T-helper 1 cell treated with Interleukin-12 subunit alpha and Interleukin-12 subunit beta and Interleukin-4 antibody, amounts not matched to agents 30 μg/mL and 1 μg/mL, for 36 hours (primary cell): ENCODE measurements around the gene MRPS35.

Experiments used
- H3K27ac Mint-ChIP-seq: one replicate; pipeline ENCODE4 v1.8.0; 2021; ENCODE audit warnings: mild to moderate bottlenecking, mixed read lengths
- H3K27me3 Mint-ChIP-seq: one replicate; pipeline ENCODE4 v1.8.0; 2021; ENCODE audit warnings: low read depth, mixed read lengths
- H3K36me3 Mint-ChIP-seq: one replicate; pipeline ENCODE4 v1.8.0; 2021; ENCODE audit warnings: low read depth, mixed read lengths
- H3K4me1 Mint-ChIP-seq: one replicate; pipeline ENCODE4 v1.8.0; 2021; ENCODE audit warnings: low read depth, mixed read lengths
- H3K4me3 Mint-ChIP-seq: one replicate; pipeline ENCODE4 v1.8.0; 2021; ENCODE audit warnings: mild to moderate bottlenecking, moderate library complexity, mixed read lengths
- H3K9me3 Mint-ChIP-seq: one replicate; pipeline ENCODE4 v1.8.0; 2021; ENCODE audit warnings: mixed read lengths

The MRPS35 gene

GRCh38 chr12:27695556-27696292 lies 14.9 kb upstream of the MRPS35 start:
- Mint-ChIP-seq H3K36me3 (peaks cover 5% of the 10 kb centered on the region), H3K27ac (no peak overlapping the region), H3K4me3 (no peak overlapping the region), H3K27me3 (no peaks in the 10 kb centered on the region), H3K9me3 (no peaks in the 10 kb centered on the region), H3K4me1 (no peaks in the 10 kb centered on the region)

DNA sequence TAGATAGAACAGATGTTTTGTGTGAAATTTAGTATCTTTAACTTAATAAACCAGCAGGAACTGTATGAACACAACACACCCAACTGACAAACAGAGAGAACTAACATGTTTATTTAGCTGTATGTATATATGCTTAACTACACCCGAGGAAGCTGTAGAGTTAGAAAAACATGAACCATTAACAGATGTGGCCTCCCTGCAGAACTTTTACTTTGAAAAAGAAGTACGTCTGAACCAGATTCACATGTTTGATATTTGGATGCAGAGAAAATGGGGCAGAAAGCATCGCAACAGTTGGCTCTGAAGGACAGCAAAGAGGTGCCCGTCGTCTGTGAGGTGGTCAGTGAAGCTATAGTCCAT lies 14.4 kb upstream of the MRPS35 start, which contains the start of gene REP15:
TSS of gene REP15 (plus strand) at position 155 of the 360 bp plus-strand sequence. CDS start at position 271, 116 bp downstream.
- Mint-ChIP-seq H3K27me3 (no peaks in the 10 kb centered on the region), H3K4me3 (no peak within 1 kb of the TSS), H3K4me1 (no peaks in the 10 kb centered on the region), H3K9me3 (no peaks in the 10 kb centered on the region), H3K36me3 (peaks cover 5% of the 10 kb centered on the region), H3K27ac (no peak within 1 kb of the TSS)

GRCh38 chr12:27696864-27697564 lies 13.6 kb upstream of the MRPS35 start:
- Mint-ChIP-seq H3K9me3 (no peaks in the 10 kb centered on the region), H3K36me3 (peaks cover 5% of the 10 kb centered on the region), H3K27me3 (no peaks in the 10 kb centered on the region), H3K27ac (no peak overlapping the region), H3K4me1 (no peaks in the 10 kb centered on the region), H3K4me3 (no peak overlapping the region)

DNA sequence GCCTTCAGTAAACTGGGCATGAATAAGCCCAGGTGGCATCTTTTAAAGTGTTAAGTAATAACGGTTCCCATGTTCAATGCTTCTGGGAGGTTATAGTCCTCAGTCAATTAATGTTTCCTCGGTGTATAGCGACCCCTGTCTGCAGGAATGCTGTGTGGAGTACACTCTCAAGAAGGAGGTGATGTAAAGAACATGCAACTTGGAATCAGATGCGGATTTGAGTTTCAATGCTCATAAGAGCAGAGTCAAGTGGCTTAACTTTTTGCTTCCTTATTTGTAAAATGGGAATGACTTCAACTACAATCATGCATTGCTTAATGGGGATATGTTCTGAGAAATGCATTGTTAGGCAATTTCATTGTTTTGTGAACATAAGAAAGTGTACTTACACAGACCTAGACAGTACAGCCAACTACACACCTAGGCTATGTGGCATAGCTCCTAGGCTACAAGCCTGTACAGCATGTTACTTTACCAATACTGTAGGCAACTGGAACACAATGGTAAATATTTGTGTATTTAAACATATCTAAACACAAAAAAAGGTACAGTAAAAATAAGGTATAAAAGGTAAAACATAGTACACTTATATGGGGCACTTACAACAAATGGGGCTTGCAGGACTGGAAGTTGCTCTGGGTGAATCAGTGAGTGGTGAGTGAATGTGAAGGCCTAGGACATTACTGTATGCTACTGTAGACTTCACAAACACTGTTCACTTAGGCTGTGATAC lies 6.7 kb upstream of the MRPS35 start:
- Mint-ChIP-seq H3K9me3 (no peaks in the 10 kb centered on the region), H3K4me1 (peaks cover 3% of the 10 kb centered on the region)

GRCh38 chr12:27705263-27705662 lies 5.4 kb upstream of the MRPS35 start:
- no peaks in the 10 kb centered on the region for H3K36me3 Mint-ChIP-seq
- no peaks in the 10 kb centered on the region for H3K9me3 Mint-ChIP-seq
- H3K27me3 Mint-ChIP-seq, result peaks cover 15% of the 10 kb centered on the region
- no peak overlapping the region for H3K27ac Mint-ChIP-seq
- H3K4me1 Mint-ChIP-seq, result peaks cover 4% of the 10 kb centered on the region
- H3K4me3 Mint-ChIP-seq, result no peak overlapping the region

More for the DNA sequence above, 6.7 kb upstream of the MRPS35 start:
- peaks cover 15% of the 10 kb centered on the region for H3K27me3 Mint-ChIP-seq
- H3K4me3 Mint-ChIP-seq, result no peak overlapping the region
- no peak overlapping the region for H3K27ac Mint-ChIP-seq
- no peaks in the 10 kb centered on the region for H3K36me3 Mint-ChIP-seq

GRCh38 chr12:27707216-27707615 lies 3.4 kb upstream of the MRPS35 start:
- Mint-ChIP-seq H3K4me1 (peaks cover 13% of the 10 kb centered on the region), H3K27ac (no peak overlapping the region), H3K27me3 (peaks cover 15% of the 10 kb centered on the region), H3K4me3 (no peak overlapping the region), H3K9me3 (no peaks in the 10 kb centered on the region), H3K36me3 (peaks cover 8% of the 10 kb centered on the region)

- no peaks in the 10 kb centered on the region for H3K9me3 Mint-ChIP-seq
- H3K4me3 Mint-ChIP-seq, result no peak overlapping the region
- peaks cover 17% of the 10 kb centered on the region for H3K4me1 Mint-ChIP-seq
- no peak overlapping the region for H3K27ac Mint-ChIP-seq
- peaks cover 15% of the 10 kb centered on the region for H3K27me3 Mint-ChIP-seq
- peaks cover 13% of the 10 kb centered on the region for H3K36me3 Mint-ChIP-seq
Measured at GRCh38 chr12:27709212-27709931, 1.3 kb upstream of the MRPS35 start.

DNA sequence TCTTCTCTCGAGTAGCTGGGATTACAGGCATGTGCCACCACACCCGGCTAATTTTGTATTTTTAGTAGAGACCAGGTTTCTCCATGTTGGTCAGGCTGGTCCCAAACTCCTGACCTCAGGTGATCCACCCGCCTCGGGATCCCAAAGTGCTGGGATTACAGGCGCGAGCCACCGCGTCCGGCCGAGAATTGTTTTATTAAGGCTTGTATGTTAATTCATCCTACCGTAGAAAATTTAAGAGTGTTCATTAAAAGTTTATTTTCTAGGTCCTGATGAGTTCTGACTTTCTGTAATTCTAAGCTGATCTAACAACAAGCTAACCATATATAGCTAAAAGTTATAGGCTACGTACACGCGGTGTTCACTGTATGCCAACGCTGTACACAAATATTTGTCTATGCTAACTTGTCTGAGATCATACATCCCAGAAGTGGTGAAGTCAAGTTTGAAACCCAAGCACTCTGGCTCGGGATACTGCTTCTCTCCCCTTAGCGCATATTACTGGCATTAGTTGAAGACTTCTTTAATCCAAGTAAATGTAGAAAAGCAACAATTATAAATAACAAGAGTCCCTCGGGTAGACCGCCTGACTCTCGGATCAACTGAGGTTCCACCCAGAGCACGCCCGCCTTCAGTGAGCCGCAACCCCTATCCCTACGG lies 570 bp upstream of the MRPS35 start:
- Mint-ChIP-seq H3K27ac (peak overlapping the region; percentile 94), H3K4me3 (peak overlapping the region; percentile 94), H3K36me3 (peaks cover 18% of the 10 kb centered on the region), H3K4me1 (peaks cover 17% of the 10 kb centered on the region), H3K9me3 (no peaks in the 10 kb centered on the region), H3K27me3 (peaks cover 15% of the 10 kb centered on the region)

- H3K4me1 Mint-ChIP-seq, result peaks cover 17% of the 10 kb centered on the region
- no peaks in the 10 kb centered on the region for H3K9me3 Mint-ChIP-seq
- peak overlapping the region; percentile 94 for H3K27ac Mint-ChIP-seq
- H3K4me3 Mint-ChIP-seq, result peak overlapping the region; percentile 94
- peaks cover 20% of the 10 kb centered on the region for H3K36me3 Mint-ChIP-seq
- peaks cover 15% of the 10 kb centered on the region for H3K27me3 Mint-ChIP-seq
Measured at GRCh38 chr12:27711317-27711682, 668 bp downstream of the MRPS35 start.

- Mint-ChIP-seq H3K9me3 (no peaks in the 10 kb centered on the region), H3K27me3 (peaks cover 15% of the 10 kb centered on the region), H3K4me1 (peaks cover 17% of the 10 kb centered on the region), H3K27ac (peak overlapping the region; percentile 3), H3K4me3 (peak overlapping the region; percentile 94), H3K36me3 (peaks cover 20% of the 10 kb centered on the region)
Measured at GRCh38 chr12:27711967-27712366, 1.3 kb downstream of the MRPS35 start.

DNA sequence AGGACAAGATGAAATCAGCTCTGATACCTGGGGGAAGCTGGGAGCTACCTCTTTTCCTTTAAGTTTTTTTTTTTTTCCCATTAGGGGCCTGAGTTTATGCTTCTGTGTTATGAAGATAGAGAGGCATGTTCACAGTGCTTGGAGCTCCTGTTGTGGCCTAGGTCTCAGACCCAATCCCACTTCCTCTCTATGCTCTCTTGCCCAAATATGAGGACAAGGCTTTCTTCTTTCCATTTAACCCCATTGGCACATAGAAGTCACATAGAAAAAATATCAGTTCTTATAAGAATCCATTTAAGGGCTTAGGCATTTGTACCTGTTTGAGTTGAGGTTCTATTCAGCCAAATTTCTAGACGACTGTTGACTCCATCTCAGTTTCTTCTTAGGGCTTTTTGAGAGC lies 12.6 kb downstream of the MRPS35 start:
- Mint-ChIP-seq H3K4me3 (no peak overlapping the region), H3K27ac (no peak overlapping the region), H3K27me3 (no peaks in the 10 kb centered on the region), H3K9me3 (no peaks in the 10 kb centered on the region), H3K4me1 (peaks cover 7% of the 10 kb centered on the region), H3K36me3 (peaks cover 13% of the 10 kb centered on the region)

DNA sequence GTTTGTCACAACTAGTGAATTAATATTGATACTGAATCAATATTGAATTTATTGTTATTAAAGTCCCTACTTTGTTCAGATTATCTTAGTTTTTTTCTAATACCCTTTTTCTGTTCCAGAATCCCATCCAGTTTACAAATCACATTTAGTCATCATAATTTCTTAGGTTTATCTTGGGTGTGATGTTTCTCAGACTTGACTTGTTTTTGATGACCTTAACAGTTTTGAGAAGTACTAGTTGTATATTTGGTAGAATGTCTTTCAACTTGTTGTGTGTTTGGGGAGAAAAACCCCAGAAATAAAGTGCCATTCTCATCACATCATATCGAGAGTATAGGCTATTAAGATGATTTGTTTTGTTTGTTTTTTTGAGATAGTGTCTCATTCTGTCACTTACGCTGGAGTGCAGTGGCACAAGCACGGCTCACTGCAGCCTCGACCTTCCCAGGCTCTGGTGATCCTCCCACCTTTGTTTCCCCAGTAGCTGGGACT lies 19.5 kb downstream of the MRPS35 start:
- H3K27me3 Mint-ChIP-seq, result no peaks in the 10 kb centered on the region
- peaks cover 16% of the 10 kb centered on the region for H3K36me3 Mint-ChIP-seq
- no peaks in the 10 kb centered on the region for H3K4me1 Mint-ChIP-seq
- H3K9me3 Mint-ChIP-seq, result no peaks in the 10 kb centered on the region
- no peak overlapping the region for H3K27ac Mint-ChIP-seq
- H3K4me3 Mint-ChIP-seq, result no peak overlapping the region

DNA sequence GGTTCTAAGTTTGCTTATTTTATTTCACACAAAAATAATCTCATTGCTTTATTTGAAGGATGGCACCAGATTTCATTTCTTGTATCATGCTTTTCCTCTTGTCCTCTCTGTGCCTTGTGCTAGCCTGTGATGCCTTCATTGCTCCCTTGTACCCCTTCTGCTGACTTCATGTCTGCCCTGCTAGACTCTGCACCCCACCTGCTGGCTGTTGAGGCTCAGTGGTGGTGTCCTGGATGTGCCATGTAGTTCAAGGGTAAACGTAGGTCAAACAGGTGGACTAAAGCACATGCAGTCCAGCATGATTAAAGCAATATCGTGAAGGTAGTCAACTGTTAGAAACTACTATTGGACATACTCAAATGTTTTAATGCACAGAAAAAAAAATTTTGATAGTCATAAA lies 21.6 kb downstream of the MRPS35 start:
- H3K27ac Mint-ChIP-seq, result no peak overlapping the region
- H3K27me3 Mint-ChIP-seq, result no peaks in the 10 kb centered on the region
- H3K9me3 Mint-ChIP-seq, result no peaks in the 10 kb centered on the region
- peaks cover 16% of the 10 kb centered on the region for H3K36me3 Mint-ChIP-seq
- no peak overlapping the region for H3K4me3 Mint-ChIP-seq
- no peaks in the 10 kb centered on the region for H3K4me1 Mint-ChIP-seq
